NCI-H2107 (cell line): ENCODE measurements around the gene TRIP13.
"Not testable (repeated sequence)": the region's sequence is repeated elsewhere in the genome, so short reads cannot be mapped to it uniquely, and the experiment has no call there.

Source experiments
- DNase-seq: peaks from one replicate; lab custom pipeline; 2025; lab: John Stamatoyannopoulos, UW

TRIP13 gene

GRCh38 chr5:872301-872700 is 20.4 kb upstream of the TRIP13 start:
- DNase-seq = no peak

DNA sequence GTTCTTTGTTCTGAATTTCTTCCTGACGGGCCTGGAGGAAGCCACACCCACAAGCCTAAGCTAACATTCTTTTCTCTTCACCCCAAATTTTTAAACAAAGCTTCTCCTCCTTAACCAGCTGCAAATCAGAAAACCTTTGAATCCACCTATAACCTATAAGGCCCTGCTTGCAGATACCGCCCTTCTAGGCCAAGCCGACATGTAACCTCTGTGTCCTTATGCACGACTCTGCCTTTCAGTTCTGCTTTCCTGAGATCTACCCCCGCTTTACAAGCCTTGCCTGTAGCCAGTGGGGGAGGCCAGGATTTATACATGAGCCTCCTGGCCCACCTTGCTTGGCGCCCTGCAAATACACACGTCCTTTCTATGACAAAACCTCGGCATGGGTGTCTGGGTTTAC is 19.4 kb upstream of the TRIP13 start:
- DNase-seq = no peak

GRCh38 chr5:875931-876330 is 16.8 kb upstream of the TRIP13 start:
- DNase-seq = no peak

GRCh38 chr5:876398-877365 is 16.0 kb upstream of the TRIP13 start:
- no peak for DNase-seq

DNA sequence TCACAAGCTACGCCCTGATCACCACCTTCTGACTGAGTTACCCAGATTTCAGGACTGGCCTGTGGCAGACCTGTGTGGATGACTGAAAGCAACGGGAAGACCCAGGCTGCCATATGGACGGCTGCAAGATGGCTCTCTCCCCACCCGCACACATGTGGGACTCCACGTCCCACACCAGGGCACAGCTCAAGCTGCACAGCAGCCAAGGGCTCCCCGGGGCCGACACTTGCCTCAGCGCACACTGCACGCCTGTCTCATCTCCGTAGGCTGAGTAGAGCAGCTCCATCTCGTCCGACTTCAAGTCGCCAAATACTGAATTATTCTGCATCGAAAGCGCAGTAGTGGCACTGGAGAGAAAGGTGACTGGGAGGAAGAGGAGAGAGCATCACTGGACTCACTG is 14.6 kb upstream of the TRIP13 start:
- DNase-seq = no peak

DNA sequence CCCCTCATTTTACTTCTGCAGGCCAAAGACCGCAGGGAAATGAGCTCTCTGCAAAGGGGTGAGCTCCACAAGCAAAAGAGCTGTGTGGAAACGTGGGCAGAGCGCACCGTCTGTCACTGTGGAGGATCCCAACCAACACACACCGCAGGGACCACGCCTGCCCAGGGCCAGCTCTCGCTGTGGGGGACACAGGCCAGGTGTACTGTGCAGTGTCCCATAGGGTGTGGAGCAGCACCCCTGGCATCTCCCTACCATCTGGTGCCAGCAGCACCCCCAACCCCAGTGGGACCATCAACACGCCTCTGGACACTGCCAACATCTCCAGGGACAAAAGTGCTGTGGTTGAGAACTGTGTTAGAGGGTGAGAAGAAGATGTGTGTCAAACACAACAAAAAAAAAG is 14.0 kb upstream of the TRIP13 start:
- not testable (repeated sequence) for DNase-seq

DNA sequence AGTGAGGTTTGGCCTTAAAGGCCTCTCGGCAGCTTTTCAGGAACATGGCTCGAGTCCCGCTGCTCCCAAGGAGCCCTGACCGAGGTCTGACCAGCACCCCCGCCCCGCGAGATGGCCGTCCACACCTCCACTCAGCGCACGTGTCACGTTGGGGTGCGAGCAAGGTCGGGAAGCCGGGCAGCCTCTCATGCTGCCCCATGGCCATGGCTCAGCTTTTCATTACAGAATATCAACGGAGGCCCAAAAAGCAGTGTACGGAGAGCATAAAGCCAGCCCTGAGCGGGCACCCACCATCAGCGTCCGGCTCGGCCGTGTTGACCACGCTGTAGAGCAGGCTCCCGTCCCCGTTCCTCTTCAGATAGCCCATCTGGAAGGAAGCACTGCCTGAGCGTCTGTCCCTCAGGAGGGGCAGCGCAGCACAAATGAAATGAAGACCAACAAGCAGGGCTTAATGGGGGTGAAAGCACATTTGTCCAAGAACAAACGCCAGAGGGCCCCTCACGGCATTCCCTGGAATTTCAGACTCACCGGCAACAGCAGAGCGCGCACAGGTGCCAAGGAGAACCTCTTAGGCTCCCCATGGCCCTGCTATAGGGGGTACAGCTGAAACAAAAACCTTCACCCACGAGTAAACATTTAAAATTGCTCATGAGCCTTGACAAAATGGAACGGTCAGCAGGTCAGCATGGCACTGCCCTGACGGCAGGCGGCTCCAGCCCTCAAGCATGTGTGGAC is 11.7 kb upstream of the TRIP13 start:
- no peak for DNase-seq

- no peak for DNase-seq
Measured at GRCh38 chr5:881551-881935, 11.1 kb upstream of the TRIP13 start.

DNA sequence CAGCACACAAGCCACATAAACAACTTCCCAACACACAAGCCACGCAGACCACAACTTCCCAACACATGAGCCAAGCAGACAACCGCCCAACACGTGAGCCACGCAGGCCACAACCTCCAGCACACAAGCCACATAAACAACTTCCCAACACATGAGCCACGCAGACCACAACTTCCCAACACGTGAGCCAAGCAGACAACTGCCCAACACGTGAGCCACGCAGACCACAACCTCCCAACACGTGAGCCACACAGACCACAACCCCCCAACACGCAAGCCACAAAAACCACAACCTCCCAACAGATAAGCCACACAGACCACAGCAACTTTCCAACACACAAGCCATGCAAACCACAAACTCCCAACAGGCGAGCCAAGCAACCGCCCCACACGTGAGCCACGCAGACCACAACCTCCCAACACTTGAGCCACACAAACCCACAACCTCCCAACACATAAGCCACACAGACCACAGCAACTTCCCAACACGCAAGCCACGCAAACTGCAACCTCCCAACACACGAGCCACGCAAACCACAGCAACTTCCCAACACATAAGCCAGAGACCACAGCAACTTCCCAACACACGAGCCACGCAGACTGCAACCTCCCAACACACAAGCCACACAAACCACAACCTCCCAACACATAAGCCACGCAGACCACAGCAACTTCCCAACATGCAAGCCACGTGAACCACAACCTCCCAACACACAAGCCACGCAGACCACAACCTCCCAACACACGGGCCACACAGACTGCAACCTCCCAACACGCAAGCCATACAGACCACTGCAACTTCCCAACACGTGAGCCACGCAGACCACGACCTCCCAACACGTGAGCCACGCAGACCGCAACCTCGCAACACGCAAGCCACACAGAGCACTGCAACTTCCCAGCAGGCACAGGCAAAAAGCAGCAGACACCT is 10.2 kb upstream of the TRIP13 start:
- DNase-seq = no peak

GRCh38 chr5:883475-884181 is 9.1 kb upstream of the TRIP13 start:
- no peak for DNase-seq

DNA sequence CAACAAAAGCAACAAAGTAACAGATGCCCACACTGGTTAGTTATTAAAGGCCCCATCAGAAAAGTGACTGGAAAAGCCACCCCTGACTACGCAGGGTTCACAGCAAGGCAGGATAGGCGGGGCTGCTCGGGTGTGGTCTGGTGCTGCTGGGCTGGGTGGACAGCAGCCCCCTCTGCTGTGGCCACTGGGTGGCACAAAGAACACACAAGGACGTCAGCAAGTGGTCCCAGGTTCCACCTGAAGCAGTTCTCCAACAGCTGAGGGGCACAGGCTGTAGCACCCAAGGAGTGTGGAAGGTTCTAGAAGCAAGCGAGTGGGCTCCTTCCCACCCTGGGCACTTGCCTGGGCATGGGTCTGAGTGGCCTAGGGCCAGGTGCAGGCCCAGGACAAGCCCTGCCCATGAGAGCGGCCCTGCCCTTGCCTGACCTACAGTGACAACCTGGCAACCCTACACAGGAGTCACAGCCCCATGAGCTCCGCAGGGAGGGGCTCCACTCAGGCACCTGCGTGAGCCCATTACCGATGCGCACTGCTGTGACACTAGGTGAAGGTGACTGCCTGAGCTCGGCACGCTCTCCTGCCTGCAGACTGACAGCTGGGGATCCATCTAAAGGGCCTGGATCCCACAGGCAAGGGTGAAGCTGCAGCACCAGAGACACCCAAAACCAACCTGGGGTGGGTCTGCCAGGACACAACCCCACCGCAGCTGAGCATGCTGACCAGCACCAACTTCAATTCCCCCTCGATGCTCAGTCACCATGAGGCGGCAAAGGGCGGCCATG is 8.1 kb upstream of the TRIP13 start:
- DNase-seq = no peak

DNA sequence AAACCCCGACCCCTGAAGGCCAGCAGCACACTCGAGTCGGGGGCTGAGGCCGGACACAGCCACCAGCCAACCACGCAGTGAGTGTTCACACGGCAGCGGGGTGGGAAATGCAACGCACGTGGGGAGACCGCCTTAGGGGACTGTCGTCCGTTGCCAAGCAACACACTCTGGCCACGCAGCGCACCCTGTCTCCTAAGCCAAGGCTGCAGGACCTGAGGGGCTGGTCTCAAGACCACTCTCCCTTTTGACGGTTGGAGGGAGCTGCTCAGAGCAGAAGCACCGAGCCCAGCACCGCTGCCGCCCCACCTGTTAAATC is 7.6 kb upstream of the TRIP13 start:
- no peak for DNase-seq

GRCh38 chr5:885529-885928 is 7.2 kb upstream of the TRIP13 start:
- DNase-seq = peak; percentile 74

GRCh38 chr5:886036-886435 is 6.6 kb upstream of the TRIP13 start:
- no peak for DNase-seq

- DNase-seq = no peak
Measured at GRCh38 chr5:886716-887325, 5.9 kb upstream of the TRIP13 start.

DNA sequence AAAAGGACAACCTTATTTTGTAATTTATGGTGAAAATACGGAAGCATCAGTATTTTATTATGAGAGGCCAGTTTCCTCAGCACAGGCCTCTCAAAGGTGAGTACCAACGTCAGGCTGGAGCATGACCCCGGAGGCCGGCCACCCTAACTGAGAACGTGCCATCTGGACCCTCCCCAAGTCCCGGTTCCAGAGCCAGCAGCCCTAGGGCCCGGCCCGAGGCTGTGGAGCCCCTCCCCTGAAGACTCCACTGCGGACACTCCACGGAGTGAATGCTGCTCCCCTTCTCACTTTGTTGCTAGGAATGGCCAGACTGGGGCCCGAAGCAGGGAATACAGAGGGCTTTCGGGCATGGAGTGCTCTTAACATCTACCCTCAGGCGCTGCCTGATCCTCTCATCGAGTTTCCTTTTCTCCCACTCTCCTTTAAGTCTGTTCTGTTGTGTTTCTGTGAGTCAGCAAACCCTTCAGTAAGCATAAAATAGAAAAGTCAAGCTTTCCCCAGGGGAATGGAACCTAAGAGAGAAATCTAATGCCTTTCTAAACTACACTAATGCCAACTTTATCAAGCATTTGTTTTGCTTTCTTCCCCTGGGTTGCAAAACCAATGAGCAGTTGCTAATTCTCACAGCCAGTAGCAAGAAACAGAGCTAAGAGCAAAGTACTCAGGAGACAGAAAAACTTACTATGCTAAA is 4.6 kb upstream of the TRIP13 start:
- no peak for DNase-seq

- no peak for DNase-seq
Measured at GRCh38 chr5:888638-889035, 4.0 kb upstream of the TRIP13 start.

DNA sequence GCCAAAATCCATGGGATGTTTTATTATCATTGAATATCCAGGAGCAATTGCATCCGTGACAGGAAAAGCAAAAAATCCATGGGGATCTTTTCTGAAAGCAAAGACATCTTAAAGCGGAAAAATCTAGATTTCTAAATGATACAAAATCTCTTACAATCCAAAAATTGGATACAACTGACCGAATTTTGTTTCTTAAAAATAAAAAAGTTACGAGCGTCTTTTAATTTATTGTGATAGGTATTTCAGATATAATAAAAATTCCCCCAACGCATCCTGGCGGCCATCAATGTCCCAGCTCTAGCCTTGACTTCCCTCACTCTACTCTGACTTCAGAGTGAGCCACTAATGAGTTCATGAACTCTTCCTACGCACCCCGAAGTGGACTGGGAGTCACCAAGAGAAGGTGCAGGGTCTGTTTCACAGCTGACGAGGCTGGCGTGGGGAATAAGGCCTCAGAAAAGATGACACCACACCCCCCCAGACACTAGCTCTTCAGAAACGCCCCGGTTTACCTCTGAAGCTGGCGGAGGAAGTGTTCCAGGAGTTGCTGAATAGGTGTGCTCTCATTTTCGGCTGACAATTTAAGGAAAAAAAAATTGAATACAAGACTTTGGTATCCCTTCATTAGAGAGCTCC is 3.5 kb upstream of the TRIP13 start:
- no peak for DNase-seq

DNA sequence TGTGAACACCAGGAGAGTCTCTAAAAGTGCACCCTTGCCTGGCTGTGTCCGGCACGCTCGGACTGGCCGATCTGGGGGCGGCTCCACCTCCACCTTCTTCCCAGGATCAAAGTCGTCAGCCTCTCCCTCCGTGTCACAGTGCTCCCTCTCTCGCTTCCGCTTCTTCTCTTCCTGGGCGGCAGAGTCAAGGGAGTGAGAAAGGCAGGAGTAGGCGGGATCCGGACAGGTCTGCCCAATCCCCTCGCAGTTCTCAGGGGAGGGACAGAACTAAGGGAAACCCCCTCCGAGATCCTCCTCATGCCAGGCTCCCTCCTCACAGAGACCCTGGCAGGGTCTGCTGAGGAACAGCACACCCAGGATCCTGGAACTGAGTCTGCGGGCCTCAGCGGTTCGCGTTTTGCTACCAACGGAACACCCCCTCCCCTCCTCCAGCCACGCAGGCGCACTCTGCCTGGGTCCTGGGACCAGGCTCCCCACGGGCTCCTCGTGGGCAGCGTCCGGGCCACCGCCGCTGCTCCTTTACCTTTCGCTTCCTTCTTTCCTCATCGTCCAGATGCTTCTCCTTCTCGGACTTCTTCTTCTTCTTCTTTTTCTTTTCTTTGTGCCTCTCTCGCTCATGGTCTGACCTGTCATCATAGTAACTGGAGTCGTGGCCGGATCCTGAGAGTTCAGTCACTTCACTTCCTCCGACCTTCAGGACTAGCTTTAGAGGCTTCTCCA is 1.4 kb upstream of the TRIP13 start:
- no peak for DNase-seq
